BE2C (cell line): ENCODE data around the gene DRC7.

ENCODE experiments used
- DNase-seq: peaks from one replicate; pipeline ENCODE4 v3.0.0-alpha.2; 2020
- H3K27me3 ChIP-seq: fragments of 250-450 bp; sonication (Bioruptor Pico); 2 replicates; pipeline ENCODE4 v1.5.1; 2020; ENCODE audit warnings: mild to moderate bottlenecking
- H3K36me3 ChIP-seq: fragments of 250-450 bp; sonication (Bioruptor Pico); 2 replicates; pipeline ENCODE4 v1.5.1; 2020; ENCODE audit warnings: mild to moderate bottlenecking
- H3K4me1 ChIP-seq: fragments of 250-450 bp; sonication (Bioruptor Pico); 2 replicates; pipeline ENCODE4 v1.5.1; 2020
- H3K4me3 ChIP-seq: 2 replicates; pipeline ENCODE4 v1.5.1; 2011; ENCODE audit warnings: low read depth, low read length
- H3K9me3 ChIP-seq: fragments of 250-450 bp; sonication (Bioruptor Pico); 2 replicates; pipeline ENCODE4 v1.5.1; 2020
- TF ChIP-seq, protein P1 (sequence below): IDR thresholded peaks from 2 replicates; pipeline ENCODE4 v1.5.1; 2012; ENCODE audit warnings: mild to moderate bottlenecking, low read depth, low read length

The DRC7 gene

DNA sequence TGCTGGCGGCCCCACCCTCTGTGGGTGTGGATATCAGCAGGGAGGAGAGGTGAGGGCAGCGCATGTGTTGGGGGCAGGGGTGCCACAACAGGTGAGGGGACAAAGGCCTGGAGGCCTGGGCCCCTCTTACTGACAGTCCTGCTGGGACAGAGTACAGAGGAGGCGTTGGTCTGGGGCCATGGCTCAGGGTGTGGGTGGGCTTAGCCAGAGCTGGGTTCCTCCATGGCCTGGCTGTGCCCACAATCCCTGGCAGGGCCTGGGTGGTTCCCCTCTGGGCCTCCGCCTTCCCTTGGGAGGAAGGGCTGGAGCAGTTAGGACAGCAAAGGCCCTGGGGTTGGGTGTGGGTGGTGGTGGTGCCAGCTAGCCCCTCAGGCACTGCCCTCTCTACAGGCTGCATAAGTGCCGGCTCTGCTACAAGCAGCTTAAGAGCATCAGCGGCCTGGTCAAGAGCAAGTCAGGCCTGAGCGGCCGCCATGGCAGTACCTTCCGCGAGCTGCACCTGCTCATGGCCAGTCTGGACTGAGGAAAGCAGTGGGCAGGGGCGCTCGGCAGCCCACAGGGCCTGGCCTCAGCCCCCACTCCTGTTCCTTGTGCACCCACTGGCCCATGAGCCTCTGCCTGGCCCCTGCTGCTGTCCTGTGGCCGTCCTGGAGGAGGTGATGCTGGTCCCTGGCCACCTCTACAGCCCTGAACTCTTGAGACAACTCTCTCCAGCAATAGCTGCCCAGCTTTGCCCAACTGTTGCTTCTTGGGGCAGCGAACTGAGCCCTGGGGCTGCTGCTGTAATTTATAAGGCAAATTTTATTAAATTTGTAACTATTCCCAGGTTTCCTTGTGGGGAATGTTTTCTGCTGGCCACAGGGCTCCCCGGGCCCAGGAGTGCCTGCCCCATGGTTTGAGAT lies 62.1 kb downstream of the DRC7 start:
- H3K4me1 ChIP-seq: no peaks in the 10 kb centered on the region

DNA sequence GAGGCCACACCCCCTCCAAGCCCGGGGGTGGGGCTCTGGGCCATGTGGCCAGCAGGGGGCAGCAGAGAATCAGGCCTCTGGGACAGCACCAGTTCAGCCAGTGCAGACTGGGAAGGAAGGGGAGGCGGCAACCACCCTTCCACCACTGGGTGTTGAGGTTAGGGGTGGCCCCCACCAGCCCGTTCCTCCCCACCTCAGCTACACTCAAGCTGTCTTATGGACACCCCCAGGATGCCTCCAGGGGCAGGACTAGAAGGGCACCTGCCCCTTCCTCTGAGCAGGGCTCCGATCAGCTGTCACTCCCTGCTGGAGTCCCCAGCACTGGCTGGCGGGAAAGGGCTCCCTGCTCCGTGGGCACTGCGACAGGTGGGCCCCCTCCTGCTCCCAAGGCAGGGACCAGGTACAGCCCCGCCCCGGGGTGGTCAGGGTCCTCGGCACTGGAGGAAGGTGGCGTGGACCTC lies 62.8 kb downstream of the DRC7 start:
- Histone ChIP-seq H3K4me3 (no peak overlapping the region), H3K9me3 (no peaks in the 10 kb centered on the region), H3K36me3 (peaks cover 14% of the 10 kb centered on the region), H3K4me1 (no peaks in the 10 kb centered on the region), H3K27me3 (no peaks in the 10 kb centered on the region)
- peak; percentile 92 for DNase-seq
- TF ChIP-seq, protein P1, sequence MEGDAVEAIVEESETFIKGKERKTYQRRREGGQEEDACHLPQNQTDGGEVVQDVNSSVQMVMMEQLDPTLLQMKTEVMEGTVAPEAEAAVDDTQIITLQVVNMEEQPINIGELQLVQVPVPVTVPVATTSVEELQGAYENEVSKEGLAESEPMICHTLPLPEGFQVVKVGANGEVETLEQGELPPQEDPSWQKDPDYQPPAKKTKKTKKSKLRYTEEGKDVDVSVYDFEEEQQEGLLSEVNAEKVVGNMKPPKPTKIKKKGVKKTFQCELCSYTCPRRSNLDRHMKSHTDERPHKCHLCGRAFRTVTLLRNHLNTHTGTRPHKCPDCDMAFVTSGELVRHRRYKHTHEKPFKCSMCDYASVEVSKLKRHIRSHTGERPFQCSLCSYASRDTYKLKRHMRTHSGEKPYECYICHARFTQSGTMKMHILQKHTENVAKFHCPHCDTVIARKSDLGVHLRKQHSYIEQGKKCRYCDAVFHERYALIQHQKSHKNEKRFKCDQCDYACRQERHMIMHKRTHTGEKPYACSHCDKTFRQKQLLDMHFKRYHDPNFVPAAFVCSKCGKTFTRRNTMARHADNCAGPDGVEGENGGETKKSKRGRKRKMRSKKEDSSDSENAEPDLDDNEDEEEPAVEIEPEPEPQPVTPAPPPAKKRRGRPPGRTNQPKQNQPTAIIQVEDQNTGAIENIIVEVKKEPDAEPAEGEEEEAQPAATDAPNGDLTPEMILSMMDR: peak; percentile 94

More for the DNA sequence above, 62.1 kb downstream of the DRC7 start:
- Histone ChIP-seq H3K36me3 (peaks cover 18% of the 10 kb centered on the region), H3K4me3 (no peak overlapping the region), H3K27me3 (no peaks in the 10 kb centered on the region), H3K9me3 (no peaks in the 10 kb centered on the region)
- peak; percentile 12 for DNase-seq
- TF ChIP-seq, protein P1: no peak

GRCh38 chr16:57757883-57758282 lies 63.3 kb downstream of the DRC7 start:
- TF ChIP-seq, protein P1: no peak
- no peak for DNase-seq
- no peaks in the 10 kb centered on the region; the same call in 1 of the 2 replicates for H3K4me1 ChIP-seq
- peaks cover 14% of the 10 kb centered on the region for H3K36me3 ChIP-seq
- H3K27me3 ChIP-seq: no peaks in the 10 kb centered on the region
- H3K9me3 ChIP-seq: no peaks in the 10 kb centered on the region
- no peak overlapping the region for H3K4me3 ChIP-seq

GRCh38 chr16:57758331-57759117 lies 63.9 kb downstream of the DRC7 start:
- DNase-seq: peak; percentile 15
- no peaks in the 10 kb centered on the region for H3K9me3 ChIP-seq
- H3K36me3 ChIP-seq: peaks cover 14% of the 10 kb centered on the region
- H3K4me3 ChIP-seq: no peak overlapping the region
- TF ChIP-seq, protein P1: no peak
- no peaks in the 10 kb centered on the region for H3K27me3 ChIP-seq
- peaks cover 2% of the 10 kb centered on the region for H3K4me1 ChIP-seq

GRCh38 chr16:57759131-57759530 lies 64.5 kb downstream of the DRC7 start:
- Histone ChIP-seq H3K36me3 (peaks cover 14% of the 10 kb centered on the region), H3K4me1 (peaks cover 7% of the 10 kb centered on the region), H3K4me3 (no peak overlapping the region), H3K9me3 (no peaks in the 10 kb centered on the region), H3K27me3 (no peaks in the 10 kb centered on the region)
- DNase-seq: peak; percentile 12
- TF ChIP-seq, protein P1: no peak
